K562 (cell line): ENCODE results near the gene BCCIP.

Experiments
- ARHGAP35 ChIP-seq: fragments of 450-650 bp; IDR thresholded peaks from 2 replicates; pipeline ENCODE4 v1.6.1; 2018; ENCODE audit not compliant: partially characterized antibody
- EZH2 ChIP-seq: IDR thresholded peaks from 2 replicates; pipeline ENCODE4 v1.6.1; 2012; ENCODE audit warnings: low read depth, mild to moderate bottlenecking, inconsistent platforms, low read length, borderline replicate concordance
- FOXK2 ChIP-seq, 2 experiments: fragments of 450-650 bp; IDR thresholded peaks in 1 of 2; conservative IDR thresholded peaks in 1 of 2; 2 replicates each; pipeline ENCODE4 v1.6.1; 2016; ENCODE audit warnings: low read depth in 2 of 2, mild to moderate bottlenecking in 1 of 2
- JUN ChIP-seq, 2 experiments: sonication (generic) in 1 of 2; formaldehyde crosslinking in 1 of 2; IDR thresholded peaks; 2 replicates each; pipeline versions ENCODE4 v1.6.1 to v1.8.0; 2012 to 2022; ENCODE audit warnings: borderline replicate concordance in 2 of 2, mild to moderate bottlenecking in 2 of 2, improper control_type of control experiment in 1 of 2, low read depth in 1 of 2, low read length in 1 of 2, missing genetic modification reagents in 1 of 2
- KAT8 ChIP-seq: fragments of 450-650 bp; IDR thresholded peaks from 2 replicates; pipeline ENCODE4 v1.6.1; 2016; ENCODE audit warnings: low read depth, mild to moderate bottlenecking
- NFATC3 ChIP-seq: fragments of 450-650 bp; IDR thresholded peaks from 2 replicates; pipeline ENCODE4 v1.6.1; 2017; ENCODE audit warnings: mild to moderate bottlenecking
- SMARCB1 ChIP-seq: IDR thresholded peaks from 2 replicates; pipeline ENCODE4 v1.6.1; 2011; ENCODE audit warnings: improper control_type of control experiment, low read depth; ENCODE audit not compliant: insufficient read length
- TEAD2 ChIP-seq: fragments of 450-650 bp; IDR thresholded peaks from 2 replicates; pipeline ENCODE4 v1.6.1; 2016; ENCODE audit warnings: missing genetic modification characterization, control low read depth, missing compliant biosample characterization
- ZBTB8A ChIP-seq: fragments of 450-650 bp; IDR thresholded peaks from 2 replicates; pipeline ENCODE4 v1.6.1; 2018; ENCODE audit warnings: mild to moderate bottlenecking, moderate library complexity; ENCODE audit not compliant: partially characterized antibody
- ZFP1 ChIP-seq: fragments of 450-650 bp; formaldehyde crosslinking; IDR thresholded peaks from 2 replicates; pipeline ENCODE4 v1.4.0; 2020; ENCODE audit warnings: mild to moderate bottlenecking, mixed read lengths

- no peak for TF ChIP-seq ARHGAP35
- TF ChIP-seq ZFP1 (CRISPR knock-in tag) = no peak
- TF ChIP-seq NFATC3 = no peak
- no peak for TF ChIP-seq ZBTB8A
- no peak for TF ChIP-seq FOXK2 (conservative IDR thresholded peaks at IDR 0.05 in 1 of 2, IDR thresholded peaks at IDR 0.05 in 1 of 2; ENCODE audit: low read depth in 2 of 2)
- TF ChIP-seq KAT8 = no peak
- TF ChIP-seq EZH2 = no peak
- no peak for TF ChIP-seq TEAD2 (tag)
- TF ChIP-seq SMARCB1 = no peak
- TF ChIP-seq JUN (IDR thresholded peaks at IDR 0.05; ENCODE audit: borderline replicate concordance, low read depth, low read length) = no peak
- TF ChIP-seq JUN (CRISPR knock-in tag; IDR thresholded peaks at IDR 0.05; ENCODE audit: borderline replicate concordance) = no peak
Measured at GRCh38 chr10:125820701-125821100, 2.6 kb upstream of the BCCIP start.
